Erythroblast (primary cell): ENCODE results near the gene ATXN2.

Experiments used
- GATA1 ChIP-seq: IDR thresholded peaks from 2 replicates; pipeline ENCODE4 v1.6.1; 2011; ENCODE audit warnings: low read depth, mild to moderate bottlenecking, control low read depth, low read length, moderate library complexity
- POLR2A ChIP-seq: IDR thresholded peaks from 2 replicates; pipeline ENCODE4 v1.6.1; 2011; ENCODE audit warnings: mild to moderate bottlenecking, low read length

DNA sequence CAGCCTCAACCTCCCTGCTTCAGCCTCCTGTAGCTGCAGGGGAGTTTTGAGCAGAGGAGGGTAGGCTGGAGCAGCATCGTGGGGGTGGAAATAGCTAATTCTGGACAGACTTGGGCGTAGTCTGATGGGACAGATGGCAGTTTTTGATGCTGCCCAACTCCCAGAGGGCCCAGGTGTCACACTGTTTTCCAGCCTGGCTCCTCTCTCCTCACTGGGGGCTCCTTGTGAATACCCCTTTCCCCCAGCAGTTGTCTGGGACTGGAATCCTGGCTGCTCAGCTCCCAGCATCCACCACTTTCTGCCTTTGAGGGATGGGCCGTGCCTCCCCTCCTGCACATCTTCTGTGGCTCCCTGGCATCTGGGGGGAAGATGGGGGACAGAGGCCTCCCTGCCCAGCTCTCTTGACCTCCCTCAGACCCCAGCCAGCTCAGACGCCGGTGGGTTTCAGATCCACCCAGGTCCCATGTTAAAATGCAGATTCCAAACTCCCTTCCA is 159.4 kb downstream of the ATXN2 start:
- TF ChIP-seq POLR2A, result no peak
- no peak for TF ChIP-seq GATA1
